IPS DF 4.7 (cell line): ENCODE results near the gene PTCRA.
"Not testable (repeated sequence)": the region's sequence is repeated elsewhere in the genome, so short reads cannot be mapped to it uniquely, and the experiment has no call there.

Experiments used
- DNase-seq: peaks from one replicate; pipeline ENCODE4 v3.0.0-alpha.2; 2013; ENCODE audit warnings: low spot score; ENCODE audit errors: extremely low read depth

PTCRA gene

DNA sequence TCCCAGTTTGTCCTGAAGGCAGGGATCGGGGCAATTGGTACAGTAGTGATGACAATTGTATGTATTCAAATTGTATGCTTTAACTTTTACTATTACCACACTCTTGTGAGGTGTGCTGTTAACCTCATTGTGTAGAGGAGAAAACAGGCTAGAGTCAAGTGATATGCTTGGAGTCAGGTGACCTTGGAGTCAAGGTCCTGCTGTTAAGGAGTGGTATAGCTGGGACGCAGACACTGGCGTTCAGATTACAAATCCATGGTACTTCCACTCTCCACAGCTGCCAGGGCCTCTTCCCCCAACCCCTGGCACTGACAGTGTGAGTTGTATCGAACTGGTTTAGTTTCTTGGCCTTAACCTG lies 23.9 kb downstream of the PTCRA start:
- DNase-seq: no peak

- DNase-seq: no peak
Measured at GRCh38 chr6:42940493-42941045, 24.7 kb downstream of the PTCRA start.

DNA sequence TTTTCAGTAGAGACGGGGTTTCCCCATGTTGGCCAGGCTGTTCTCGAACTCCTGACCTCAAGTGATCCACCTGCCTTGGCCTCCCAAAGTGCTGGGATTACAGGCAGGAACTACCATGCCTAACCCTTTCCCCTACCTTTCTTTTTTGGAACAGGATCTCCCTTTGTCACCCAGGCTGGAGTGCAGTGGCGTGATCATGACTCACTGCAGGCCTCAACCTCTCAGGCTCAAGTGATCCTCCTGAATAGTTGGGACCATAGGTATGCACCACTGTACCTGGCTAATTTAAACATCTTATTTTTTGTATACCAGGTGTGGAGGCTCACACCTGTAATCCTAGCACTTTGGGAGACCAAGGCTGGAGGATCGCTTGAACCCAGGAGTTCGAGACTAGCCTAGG lies 25.5 kb downstream of the PTCRA start:
- DNase-seq: not testable (repeated sequence)

DNA sequence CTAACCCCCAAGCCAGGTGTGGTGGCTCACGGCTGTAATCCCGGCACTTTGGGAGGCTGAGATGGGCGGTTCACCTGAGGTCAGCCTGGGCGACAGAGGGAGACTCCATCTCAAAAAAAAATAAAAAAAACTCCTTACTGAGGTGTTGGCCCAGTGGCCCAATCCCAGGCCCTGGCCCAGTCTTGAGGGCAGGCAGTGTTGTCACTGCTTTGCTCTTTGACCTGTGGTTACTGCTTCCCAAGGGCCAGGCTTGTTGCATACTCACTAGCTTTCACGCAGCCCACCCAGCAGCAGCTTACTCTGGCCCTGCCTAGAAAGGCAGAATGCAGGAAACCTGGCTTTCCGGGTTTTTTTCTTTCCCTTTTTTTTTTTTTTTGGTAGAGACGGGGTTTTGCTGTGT lies 26.6 kb downstream of the PTCRA start:
- no peak for DNase-seq

GRCh38 chr6:42947950-42948349 lies 32.1 kb downstream of the PTCRA start:
- DNase-seq: no peak

DNA sequence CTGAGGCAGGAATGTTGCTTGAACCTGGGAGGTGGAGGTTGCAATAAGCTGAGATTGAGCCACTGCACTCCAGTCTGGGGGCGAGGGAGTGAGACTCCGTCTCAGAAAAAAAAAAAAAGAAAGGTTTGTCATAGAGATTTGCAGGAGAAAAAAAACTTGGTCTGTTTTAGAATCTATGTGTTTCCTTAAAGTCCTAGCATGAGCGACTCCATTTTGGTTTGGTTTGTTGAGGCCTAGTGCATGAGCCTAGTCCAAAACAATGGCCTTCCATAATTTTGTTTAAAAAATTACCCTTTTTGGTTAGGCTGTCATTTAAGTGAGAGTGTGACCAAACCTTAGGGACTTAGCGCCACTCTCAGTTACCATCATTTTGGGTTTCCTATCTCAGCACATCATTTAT lies 36.5 kb downstream of the PTCRA start:
- no peak for DNase-seq

GRCh38 chr6:42954405-42954804 lies 38.6 kb downstream of the PTCRA start:
- DNase-seq: not testable (repeated sequence)

GRCh38 chr6:42958125-42958524 lies 42.3 kb downstream of the PTCRA start:
- DNase-seq: no peak

- no peak for DNase-seq
Measured at GRCh38 chr6:42959917-42960242, 44.0 kb downstream of the PTCRA start.

DNA sequence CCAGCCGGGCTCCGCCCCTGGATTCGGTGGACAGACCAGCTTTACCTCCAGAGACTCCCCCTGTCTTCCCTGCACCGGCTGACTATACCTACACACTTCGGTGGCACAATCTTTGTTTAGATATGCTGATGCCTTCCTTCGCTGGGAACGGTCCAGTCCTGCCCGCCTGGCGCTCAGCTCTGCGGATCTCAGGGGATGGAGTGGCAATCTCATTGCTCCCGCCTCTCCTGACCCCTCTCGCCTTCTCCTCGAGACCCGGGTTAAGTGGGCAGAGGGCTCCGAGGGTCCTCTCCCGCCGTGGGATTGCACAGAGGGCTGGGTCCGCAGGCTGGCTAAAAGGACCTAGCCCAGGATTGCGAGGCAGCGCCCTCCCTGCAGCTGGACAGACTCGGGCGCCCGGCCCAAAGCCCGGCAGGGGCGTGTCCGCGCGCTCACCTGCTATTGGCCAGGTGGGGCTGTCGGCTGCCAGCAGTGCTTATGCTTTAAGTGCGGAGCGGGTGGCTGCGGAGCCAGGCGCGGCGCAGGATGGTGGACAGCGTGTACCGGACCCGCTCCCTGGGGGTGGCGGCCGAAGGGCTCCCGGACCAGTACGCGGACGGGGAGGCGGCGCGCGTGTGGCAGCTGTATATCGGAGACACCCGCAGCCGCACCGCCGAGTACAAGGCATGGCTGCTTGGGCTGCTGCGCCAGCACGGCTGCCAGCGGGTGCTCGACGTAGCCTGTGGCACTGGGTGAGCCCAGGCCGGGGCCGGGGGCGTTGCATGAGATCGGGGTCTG lies 44.6 kb downstream of the PTCRA start, which contains the start of gene GNMT:
GNMT (plus strand) TSS at position 512 of the 777 bp plus-strand sequence; CDS start at position 526, 14 bp downstream.
- no peak for DNase-seq

GRCh38 chr6:42961020-42961470 lies 45.2 kb downstream of the PTCRA start:
- no peak for DNase-seq

DNA sequence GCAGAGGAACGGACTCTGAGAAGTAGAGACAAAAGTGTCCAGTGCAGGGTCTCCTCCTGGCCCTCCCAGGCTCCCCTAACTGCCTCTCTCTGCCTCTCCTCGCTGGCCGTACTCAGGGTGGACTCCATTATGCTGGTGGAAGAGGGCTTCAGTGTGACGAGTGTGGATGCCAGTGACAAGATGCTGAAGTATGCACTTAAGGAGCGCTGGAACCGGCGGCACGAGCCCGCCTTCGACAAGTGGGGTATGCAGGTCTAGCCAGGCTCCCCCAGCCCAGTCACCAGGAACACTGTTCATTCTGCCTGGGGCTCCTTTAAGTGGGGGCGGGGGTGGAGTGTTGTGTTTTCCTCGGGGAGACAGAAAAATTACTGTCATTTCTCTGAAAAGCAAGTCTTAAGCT lies 46.2 kb downstream of the PTCRA start:
- DNase-seq: no peak

GRCh38 chr6:42962502-42963178 lies 46.8 kb downstream of the PTCRA start:
- DNase-seq: no peak

GRCh38 chr6:42963179-42963854 lies 47.5 kb downstream of the PTCRA start:
- DNase-seq: no peak

GRCh38 chr6:42963855-42964605 lies 48.2 kb downstream of the PTCRA start:
- no peak for DNase-seq

GRCh38 chr6:42966571-42966970 lies 50.7 kb downstream of the PTCRA start:
- no peak for DNase-seq

GRCh38 chr6:42967228-42967627 lies 51.4 kb downstream of the PTCRA start:
- no peak for DNase-seq

DNA sequence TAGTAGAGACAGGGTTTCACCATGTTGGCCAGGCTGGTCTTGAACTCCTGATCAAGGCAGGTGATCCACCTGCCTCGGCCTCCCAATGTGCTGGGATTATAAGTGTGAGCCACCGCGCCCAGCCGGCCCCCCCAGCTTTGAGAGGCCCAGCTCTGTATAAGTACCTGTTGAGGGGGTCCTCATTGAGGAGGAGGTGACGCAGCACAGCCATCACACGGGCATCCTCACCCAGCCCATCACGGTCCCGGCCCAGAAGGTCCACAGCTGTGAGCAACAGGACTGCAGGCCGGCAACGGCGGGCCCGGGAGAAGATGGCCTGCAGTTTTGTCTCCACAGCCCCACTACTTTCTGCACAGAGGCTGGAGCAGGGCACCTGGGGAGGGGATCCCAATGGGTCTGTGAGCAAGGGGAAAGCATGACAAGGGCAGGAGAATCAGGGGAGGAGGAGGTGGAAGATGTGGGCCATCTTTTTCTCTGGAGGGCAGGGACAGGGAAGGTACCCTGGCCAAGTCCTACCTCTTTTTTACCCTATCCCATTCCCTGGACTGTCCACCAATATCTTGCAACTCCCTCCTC lies 52.4 kb downstream of the PTCRA start:
- no peak for DNase-seq

GRCh38 chr6:42968783-42969182 lies 52.9 kb downstream of the PTCRA start:
- DNase-seq: no peak

DNA sequence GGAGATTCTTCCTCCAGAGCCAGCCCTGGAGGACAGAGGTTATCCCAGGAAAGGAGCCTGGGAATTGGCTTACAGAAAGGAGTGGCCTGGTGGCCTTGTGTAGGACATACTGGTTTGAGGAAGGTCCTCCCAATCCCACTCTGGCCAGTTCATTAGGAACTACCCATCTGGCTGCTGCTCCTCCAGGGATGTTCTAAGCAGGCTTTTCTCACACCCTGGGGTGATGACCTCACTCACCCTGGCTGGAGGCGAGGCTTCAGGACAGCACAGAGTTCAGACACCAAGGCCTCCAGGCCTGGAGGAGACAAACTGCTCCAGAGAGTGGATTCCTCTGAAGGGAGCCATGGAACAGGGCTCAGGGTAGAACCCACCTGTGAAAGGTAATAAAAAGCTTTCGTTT lies 53.6 kb downstream of the PTCRA start:
- no peak for DNase-seq

DNA sequence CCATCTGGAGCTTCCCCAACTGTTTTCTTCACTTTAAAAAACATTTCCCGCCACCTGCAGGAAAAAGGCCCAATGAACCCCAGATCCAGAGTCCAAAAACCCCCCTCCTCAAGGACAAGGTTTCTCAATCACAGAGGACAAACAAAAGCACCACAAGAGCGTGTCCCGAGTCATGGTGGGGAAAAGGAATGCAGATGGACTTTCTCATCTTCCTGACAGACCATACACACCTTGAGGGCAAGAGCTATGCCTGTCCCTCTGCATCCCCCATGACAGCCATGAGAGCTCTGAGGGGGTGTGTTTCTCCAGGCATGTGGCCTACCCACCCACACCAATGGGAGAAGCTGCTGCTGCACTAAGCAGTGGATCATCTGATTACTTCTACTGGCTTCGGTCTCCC lies 54.1 kb downstream of the PTCRA start:
- DNase-seq: no peak
